NB4 (cell line): Measurements from ENCODE around the gene NUDC.
A peak's percentile ranks its signal among the peaks of the same experiment; 100 is the strongest.

Experiments used
- DNase-seq: peaks from one replicate; pipeline ENCODE4 v3.0.0; 2010; ENCODE audit warnings: low read depth
- H3K4me3 ChIP-seq: one replicate; pipeline ENCODE4 v1.5.1; 2011; ENCODE audit warnings: mild to moderate bottlenecking, low read depth, low read length, moderate library complexity
- CTCF ChIP-seq: IDR thresholded peaks from one replicate; pipeline ENCODE4 v1.5.1; 2012; ENCODE audit warnings: low read depth, low read length
- MAX ChIP-seq: IDR thresholded peaks from 2 replicates; pipeline ENCODE4 v1.6.1; 2011; ENCODE audit warnings: low read depth, low read length
- MYC ChIP-seq: IDR thresholded peaks from 2 replicates; pipeline ENCODE4 v1.6.1; 2011; ENCODE audit warnings: low read depth, low read length
- POLR2A ChIP-seq: IDR thresholded peaks from 2 replicates; pipeline ENCODE4 v1.6.1; 2011; ENCODE audit warnings: mild to moderate bottlenecking; ENCODE audit not compliant: insufficient read length; ENCODE audit errors: extremely low read depth

The NUDC gene

GRCh38 chr1:26970810-26971209 is 49.3 kb downstream of the NUDC start:
- H3K4me3 ChIP-seq, result no peak overlapping the region
- no peak for DNase-seq
- TF ChIP-seq POLR2A, result no peak
- TF ChIP-seq CTCF, result no peak
- no peak for TF ChIP-seq MAX
- TF ChIP-seq MYC, result no peak

GRCh38 chr1:26971590-26971989 is 50.0 kb downstream of the NUDC start:
- DNase-seq, result no peak
- H3K4me3 ChIP-seq, result no peak overlapping the region
- TF ChIP-seq MYC (no peak), POLR2A (no peak), CTCF (no peak)

GRCh38 chr1:26972390-26972789 is 50.8 kb downstream of the NUDC start:
- peak; percentile 52 for DNase-seq
- no peak for TF ChIP-seq CTCF
- no peak for TF ChIP-seq MYC
- TF ChIP-seq POLR2A, result no peak
- no peak for TF ChIP-seq MAX
- no peak overlapping the region for H3K4me3 ChIP-seq

- H3K4me3 ChIP-seq, result no peak overlapping the region
- DNase-seq, result no peak
- TF ChIP-seq CTCF (no peak), MAX (no peak), POLR2A (no peak), MYC (no peak)
Measured at GRCh38 chr1:26972821-26973220, 51.3 kb downstream of the NUDC start.

- TF ChIP-seq CTCF (no peak), POLR2A (no peak), MAX (no peak), MYC (no peak)
Measured at GRCh38 chr1:26976621-26977510, 55.3 kb downstream of the NUDC start.

GRCh38 chr1:26978901-26979300 is 57.4 kb downstream of the NUDC start:
- no peak for TF ChIP-seq POLR2A
- H3K4me3 ChIP-seq, result no peak overlapping the region
- no peak for DNase-seq

More at GRCh38 chr1:26976621-26977510, 55.3 kb downstream of the NUDC start:
- no peak for DNase-seq
- no peak overlapping the region for H3K4me3 ChIP-seq
